IMR-90 (cell line): ENCODE data around the gene FLYWCH1. TPM values are rescaled to one million over a fixed set of nuclear protein-coding genes. Genes with fewer than 3 reads are reported as not detected.

ENCODE experiments used
- ATAC-seq: fragments of 200-7000 bp; cut with Tn5 transposase; 2 replicates; pipeline ENCODE4 v1.9.1; 2020; ENCODE audit warnings: low read depth, mild to moderate bottlenecking, moderate library complexity
- BruUV-seq: library from RNA; stranded (reverse); fragments of 400-500 nt; replicated peaks from 2 replicates; lab custom pipeline; 2021; lab: Mats Ljungman, UMichigan
- CTCF ChIA-PET: fragments of 300-600 bp; formaldehyde crosslinking; extraction: SDS; loops from one replicate; lab custom pipeline; 2021; ENCODE audit warnings: antibody characterized with exemption; lab: Yijun Ruan, JAX
- POLR2A ChIA-PET: fragments of 300-600 bp; sonication (Branson Sonifier 250); formaldehyde crosslinking; loops from one replicate; lab custom pipeline; 2022; ENCODE audit warnings: antibody characterized with exemption; ENCODE audit not compliant: unreplicated experiment; lab: Charles Lee
- DNase-seq: peaks from one replicate; pipeline ENCODE4 v3.0.0; 2013
- H2AFZ ChIP-seq: replicated peaks from 2 replicates; pipeline ENCODE3; 2013; ENCODE audit warnings: low read length, mild to moderate bottlenecking; ENCODE audit not compliant: poor library complexity
- H2AK5ac ChIP-seq: 2 replicates; pipeline ENCODE4 v1.6.1; 2013; ENCODE audit warnings: low read depth, low read length, inconsistent platforms
- H2AK9ac ChIP-seq: replicated peaks from 2 replicates; pipeline ENCODE3; 2013; ENCODE audit warnings: mild to moderate bottlenecking, low read depth, low read length, moderate library complexity; ENCODE audit not compliant: poor library complexity
- H2BK120ac ChIP-seq: 2 replicates; pipeline ENCODE4 v1.6.1; 2013; ENCODE audit warnings: low read depth, low read length, inconsistent platforms
- H2BK15ac ChIP-seq: 3 replicates; pipeline ENCODE4 v1.6.1; 2013; ENCODE audit warnings: low read depth, low read length, inconsistent platforms
- H2BK20ac ChIP-seq: 2 replicates; pipeline ENCODE4 v1.6.1; 2013; ENCODE audit warnings: low read depth, mild to moderate bottlenecking, inconsistent platforms, low read length, moderate library complexity
- H2BK5ac ChIP-seq: 2 replicates; pipeline ENCODE4 v1.6.1; 2013; ENCODE audit warnings: mild to moderate bottlenecking, low read depth, low read length, inconsistent platforms; ENCODE audit not compliant: poor library complexity, severe bottlenecking
- H3K14ac ChIP-seq: replicated peaks from 2 replicates; pipeline ENCODE4 v1.6.1; 2013; ENCODE audit warnings: low read depth, low read length, inconsistent platforms
- H3K18ac ChIP-seq: 2 replicates; pipeline ENCODE4 v1.6.1; 2013; ENCODE audit warnings: low read depth, low read length, control low read depth
- H3K23ac ChIP-seq: 2 replicates; pipeline ENCODE4 v1.6.1; 2013; ENCODE audit warnings: low read depth, low read length, inconsistent platforms
- H3K27ac ChIP-seq: 2 replicates; pipeline ENCODE4 v1.5.1; 2013; ENCODE audit warnings: mild to moderate bottlenecking, control low read depth, low read length; ENCODE audit not compliant: insufficient read depth
- H3K27me3 ChIP-seq: 2 replicates; pipeline ENCODE4 v1.6.1; 2013; ENCODE audit warnings: low read length; ENCODE audit not compliant: control insufficient read depth, insufficient read depth
- H3K36me3 ChIP-seq: 2 replicates; pipeline ENCODE4 v1.6.1; 2013; ENCODE audit warnings: low read length, mixed read lengths; ENCODE audit not compliant: control insufficient read depth, insufficient read depth
- H3K4ac ChIP-seq: 2 replicates; pipeline ENCODE4 v1.6.1; 2013; ENCODE audit warnings: low read depth, low read length, inconsistent platforms
- H3K4me1 ChIP-seq: 2 replicates; pipeline ENCODE4 v1.6.1; 2013; ENCODE audit warnings: low read length, mixed read lengths; ENCODE audit not compliant: control insufficient read depth, insufficient read depth
- H3K4me2 ChIP-seq: 2 replicates; pipeline ENCODE4 v1.6.1; 2013; ENCODE audit warnings: low read depth, mild to moderate bottlenecking, control low read depth, low read length, moderate library complexity
- H3K4me3 ChIP-seq: 2 replicates; pipeline ENCODE4 v1.5.1; 2013; ENCODE audit warnings: low read depth, mild to moderate bottlenecking, control low read depth, low read length, moderate library complexity; ENCODE audit not compliant: insufficient read depth
- H3K56ac ChIP-seq: 2 replicates; pipeline ENCODE4 v1.6.1; 2013; ENCODE audit warnings: low read length, inconsistent platforms; ENCODE audit not compliant: insufficient read depth; ENCODE audit errors: extremely low read depth
- H3K79me1 ChIP-seq, 2 experiments: 2 replicates each; pipeline ENCODE4 v1.6.1; 2013; ENCODE audit warnings: low read length in 2 of 2, inconsistent platforms in 1 of 2, low read depth in 1 of 2
- H3K9ac ChIP-seq: 2 replicates; pipeline ENCODE4 v1.6.1; 2013; ENCODE audit warnings: low read depth, low read length, control low read depth
- H3K9me1 ChIP-seq: 2 replicates; pipeline ENCODE4 v1.6.1; 2013; ENCODE audit warnings: low read length, inconsistent platforms; ENCODE audit not compliant: insufficient read depth
- H3K9me3 ChIP-seq: 2 replicates; pipeline ENCODE4 v1.6.1; 2013; ENCODE audit warnings: low read length; ENCODE audit not compliant: control insufficient read depth, insufficient read depth
- H4K20me1 ChIP-seq: 2 replicates; pipeline ENCODE4 v1.6.1; 2013; ENCODE audit warnings: low read length, inconsistent platforms; ENCODE audit not compliant: insufficient read depth
- H4K5ac ChIP-seq: 2 replicates; pipeline ENCODE4 v1.6.1; 2013; ENCODE audit warnings: mild to moderate bottlenecking, low read depth, low read length, control low read depth
- H4K8ac ChIP-seq, 2 experiments: 2 replicates each; pipeline ENCODE4 v1.6.1; 2013; ENCODE audit warnings: low read depth in 2 of 2, low read length in 2 of 2, control low read depth in 1 of 2, inconsistent platforms in 1 of 2
- H4K91ac ChIP-seq: 2 replicates; pipeline ENCODE4 v1.6.1; 2013; ENCODE audit warnings: low read depth, low read length, inconsistent platforms; ENCODE audit not compliant: insufficient read depth
- BHLHE40 ChIP-seq: fragments of 150-350 bp; IDR thresholded peaks from 2 replicates; pipeline ENCODE4 v1.6.1; 2016; ENCODE audit warnings: mild to moderate bottlenecking, low read depth, low read length
- CEBPB ChIP-seq: IDR thresholded peaks from 2 replicates; pipeline ENCODE4 v1.6.1; 2012; ENCODE audit warnings: low read depth, low read length, improper control_type of control experiment
- CHD1 ChIP-seq: IDR thresholded peaks from 2 replicates; pipeline ENCODE4 v1.6.1; 2012; ENCODE audit warnings: low read depth, low read length, improper control_type of control experiment
- CTCF ChIP-seq: conservative IDR thresholded peaks from 2 replicates; pipeline ENCODE4 v1.5.1; 2012; ENCODE audit warnings: mild to moderate bottlenecking, low read depth, low read length, improper control_type of control experiment
- ELK1 ChIP-seq: fragments of 150-350 bp; IDR thresholded peaks from 2 replicates; pipeline ENCODE4 v1.6.1; 2016; ENCODE audit warnings: low read depth, mild to moderate bottlenecking, low read length, moderate library complexity, borderline replicate concordance
- FOS ChIP-seq: fragments of 150-350 bp; IDR thresholded peaks from 2 replicates; pipeline ENCODE4 v1.6.1; 2016; ENCODE audit warnings: low read depth, low read length
- MAFK ChIP-seq: IDR thresholded peaks from 2 replicates; pipeline ENCODE4 v1.6.1; 2012; ENCODE audit warnings: low read depth, low read length, improper control_type of control experiment
- MXI1 ChIP-seq: IDR thresholded peaks from 2 replicates; pipeline ENCODE4 v1.6.1; 2012; ENCODE audit warnings: low read depth, mild to moderate bottlenecking, low read length, moderate library complexity, borderline replicate concordance
- RAD21 ChIP-seq: IDR thresholded peaks from 2 replicates; pipeline ENCODE4 v1.6.1; 2012; ENCODE audit warnings: low read length, improper control_type of control experiment
- RCOR1 ChIP-seq: IDR thresholded peaks from 2 replicates; pipeline ENCODE4 v1.6.1; 2012; ENCODE audit warnings: mild to moderate bottlenecking, low read length, improper control_type of control experiment; ENCODE audit not compliant: insufficient replicate concordance
- RFX5 ChIP-seq: IDR thresholded peaks from 2 replicates; pipeline ENCODE4 v1.8.0; 2012; ENCODE audit warnings: low read depth, mild to moderate bottlenecking, low read length, moderate library complexity
- SMC3 ChIP-seq: fragments of 150-350 bp; IDR thresholded peaks from 2 replicates; pipeline ENCODE4 v1.6.1; 2016; ENCODE audit warnings: low read depth, mild to moderate bottlenecking, antibody characterized with exemption, low read length, moderate library complexity
- WGBS, 2 experiments: methylation state at CpG; one replicate each; pipeline versions ENCODE4 v1.1.5 to v1.1.7; 2013; ENCODE audit warnings: missing lambda C conversion rate in 2 of 2; ENCODE audit not compliant: insufficient read length in 1 of 2; ENCODE audit errors: extremely low coverage in 2 of 2; 5-methylcytosine and 5-hydroxymethylcytosine counted together
- dilution Hi-C: fragments of 300-500 bp; cut with HindIII; formaldehyde crosslinking; loops from one replicate; pipeline ENCODE4 v1.14.3; 2018; ENCODE audit warnings: low sequenced_read_pairs; ENCODE audit not compliant: unreplicated experiment
- in situ Hi-C: fragments of 300-500 bp; cut with MboI; formaldehyde crosslinking; loops from 3 replicates; pipeline ENCODE4 v1.14.3; 2019; ENCODE audit warnings: low sequenced_read_pairs, inconsistent platforms, mixed read lengths
- intact Hi-C: fragments of 100-400 bp; cut with micrococcal nuclease; formaldehyde crosslinking; loops from 2 replicates; pipeline ENCODE4 v1.10.0; 2022
- polyA plus RNA-seq, 3 experiments: library from polyadenylated mRNA; depleted of rRNA; stranded (reverse); fragments of >200 nt; gene quantifications; 2 replicates each; pipeline ENCODE4 v1.2.3, GENCODE V29; 2012; ENCODE audit warnings: low replicate concordance in 1 of 3
- total RNA-seq: library from RNA; depleted of rRNA; stranded (reverse); fragments of >200 nt; gene quantifications from 2 replicates; pipeline ENCODE4 v1.2.3, GENCODE V29; 2012

The FLYWCH1 gene
- total and polyA plus RNA-seq, 2 of the 4 experiments (the other 2 are of a cell fraction): 14.3 to 25.2 TPM

- TF ChIP-seq MXI1: no peak
These were observed 13.4 kb downstream of the FLYWCH1 start (continued) for GRCh38 chr16:2924901-2925755.

- Histone ChIP-seq H2BK5ac (no peak overlapping the region), H3K18ac (no peak overlapping the region), H2BK15ac (no peak overlapping the region), H4K91ac (no peak overlapping the region), H3K9ac (no peak overlapping the region), H2BK120ac (no peak overlapping the region), H3K23ac (no peak overlapping the region), H2AFZ (no peak overlapping the region), H3K9me3 (no peaks in the 10 kb centered on the region), H2AK9ac (no peak overlapping the region), H2BK20ac (no peak overlapping the region), H3K36me3 (peaks cover 24% of the 10 kb centered on the region), H3K27me3 (no peaks in the 10 kb centered on the region), H2AK5ac (no peak overlapping the region), H3K56ac (no peak overlapping the region; the same call in 1 of the 2 replicates), H3K4ac (no peak overlapping the region), H3K4me2 (no peak overlapping the region), H3K14ac (no peak overlapping the region), H3K79me1 (peaks cover 6 to 40% of the 10 kb centered on the region in 2 experiments), H4K8ac (no peak overlapping the region), H3K4me3 (no peak overlapping the region), H3K27ac (no peak overlapping the region), H4K5ac (no peak overlapping the region), H3K4me1 (no peaks in the 10 kb centered on the region), H3K9me1 (no peaks in the 10 kb centered on the region), H4K20me1 (peaks cover 6% of the 10 kb centered on the region; the same call in 1 of the 2 replicates)
- DNase-seq (no peak), ATAC-seq (no peak)
- ChIA-PET POLR2A (no interaction called here), CTCF (interaction anchor here (0.7 to 1.2 kb wide), 2 partner anchors 13 to 20 kb away, joined by 3 read pairs; no protein-coding TSS in a partner anchor)
- in situ Hi-C loops: no loop called here
- 80% methylated on average over 1 of the region's 9 CpGs; no CpG with 5 or more reads in 1 of the 2 experiments for WGBS, 2 experiments
- intact Hi-C loops: no loop called here
- BruUV-seq: no TSS peak
- dilution Hi-C loops: no loop called here
- TF ChIP-seq RCOR1 (no peak), ELK1 (no peak), RFX5 (no peak), MAFK (no peak), MXI1 (no peak), RAD21 (no peak), CHD1 (no peak), FOS (no peak), CTCF (no peak), SMC3 (no peak), BHLHE40 (no peak), CEBPB (no peak)
These were observed 14.4 kb downstream of the FLYWCH1 start for GRCh38 chr16:2925951-2926649.
